ENCODE data around the gene ZNF469. TPM values are rescaled to one million over a fixed set of nuclear protein-coding genes. Genes with fewer than 3 reads are reported as not detected.

ZNF469 gene
- total RNA-seq, 6 experiments from 2014 or later = 0.22 to 1.3 (median 0.37) TPM

- Histone ChIP-seq H3K4me3 (no peak overlapping the region), H3K9me3 (no peaks in the 10 kb centered on the region), H3K27me3 (no peaks in the 10 kb centered on the region), H3K36me3 (no peaks in the 10 kb centered on the region), H3K27ac (no peak overlapping the region), H3K4me1 (no peaks in the 10 kb centered on the region)
- DNase-seq = peak in 2 of 3 donors; percentile 8 to 46
- no peak for ATAC-seq
- intact Hi-C loops (cut with DNase I) = no loop called here
- TF ChIP-seq, protein P1, sequence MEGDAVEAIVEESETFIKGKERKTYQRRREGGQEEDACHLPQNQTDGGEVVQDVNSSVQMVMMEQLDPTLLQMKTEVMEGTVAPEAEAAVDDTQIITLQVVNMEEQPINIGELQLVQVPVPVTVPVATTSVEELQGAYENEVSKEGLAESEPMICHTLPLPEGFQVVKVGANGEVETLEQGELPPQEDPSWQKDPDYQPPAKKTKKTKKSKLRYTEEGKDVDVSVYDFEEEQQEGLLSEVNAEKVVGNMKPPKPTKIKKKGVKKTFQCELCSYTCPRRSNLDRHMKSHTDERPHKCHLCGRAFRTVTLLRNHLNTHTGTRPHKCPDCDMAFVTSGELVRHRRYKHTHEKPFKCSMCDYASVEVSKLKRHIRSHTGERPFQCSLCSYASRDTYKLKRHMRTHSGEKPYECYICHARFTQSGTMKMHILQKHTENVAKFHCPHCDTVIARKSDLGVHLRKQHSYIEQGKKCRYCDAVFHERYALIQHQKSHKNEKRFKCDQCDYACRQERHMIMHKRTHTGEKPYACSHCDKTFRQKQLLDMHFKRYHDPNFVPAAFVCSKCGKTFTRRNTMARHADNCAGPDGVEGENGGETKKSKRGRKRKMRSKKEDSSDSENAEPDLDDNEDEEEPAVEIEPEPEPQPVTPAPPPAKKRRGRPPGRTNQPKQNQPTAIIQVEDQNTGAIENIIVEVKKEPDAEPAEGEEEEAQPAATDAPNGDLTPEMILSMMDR (IDR thresholded peaks at IDR 0.05) = no peak
- TF ChIP-seq POLR2A (IDR thresholded peaks at IDR 0.05) = no peak
- WGBS (ENCODE audit: insufficient coverage, low coverage, low lambda C conversion rate, missing lambda C conversion rate) = 76% methylated on average over 11 of the region's 32 CpGs
Measured at GRCh38 chr16:88349903-88350900, 32.6 kb upstream of the ZNF469 start.

- ATAC-seq = no peak
- DNase-seq = peak in 2 of 3 donors; percentile 12 to 42
Measured at GRCh38 chr16:88350922-88351321, 31.8 kb upstream of the ZNF469 start.

DNA sequence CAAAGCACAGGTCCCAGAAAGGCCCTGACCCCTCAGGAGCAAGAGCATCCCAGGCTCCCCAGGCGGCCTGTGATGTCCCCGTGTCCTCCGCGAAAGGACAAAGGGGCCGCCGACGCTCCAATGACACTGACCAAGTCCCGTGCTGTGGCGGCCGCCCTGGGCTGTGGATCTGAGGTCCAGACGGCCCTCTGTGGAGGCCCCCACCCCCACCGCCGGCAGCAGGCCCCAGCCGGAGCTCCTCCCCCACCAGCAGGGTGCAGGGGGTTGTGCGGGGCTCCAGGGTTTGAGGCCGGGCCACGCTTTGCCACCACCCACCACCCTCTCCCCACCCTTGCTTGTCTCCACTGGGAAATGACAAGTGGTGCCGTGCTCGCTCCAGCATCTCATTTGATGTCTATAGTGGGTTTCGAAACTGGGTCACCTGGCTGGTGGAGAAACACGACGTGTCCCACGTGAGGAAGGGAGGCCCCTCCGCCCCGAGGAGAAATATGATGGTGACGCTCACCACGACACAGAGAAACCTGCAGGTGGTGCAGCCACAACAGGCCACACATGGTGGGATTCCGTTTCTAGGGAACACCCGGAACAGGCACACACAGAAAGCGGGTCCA is 31.2 kb upstream of the ZNF469 start:
- DNase-seq (peak in 2 of 3 donors; percentile 7 to 42), ATAC-seq (no peak)
- intact Hi-C loops (cut with DNase I) = no loop called here
- no peak for TF ChIP-seq POLR2A (IDR thresholded peaks at IDR 0.05)
- TF ChIP-seq, protein P1 (IDR thresholded peaks at IDR 0.05) = no peak
- Histone ChIP-seq H3K36me3 (no peaks in the 10 kb centered on the region), H3K9me3 (no peaks in the 10 kb centered on the region), H3K4me1 (no peaks in the 10 kb centered on the region), H3K27me3 (no peaks in the 10 kb centered on the region), H3K27ac (no peak overlapping the region), H3K4me3 (no peak overlapping the region)
- 65% methylated on average over 11 of the region's 30 CpGs for WGBS (ENCODE audit: insufficient coverage, low coverage, low lambda C conversion rate, missing lambda C conversion rate)

More at GRCh38 chr16:88350922-88351321, 31.8 kb upstream of the ZNF469 start:
- no peaks in the 10 kb centered on the region for H3K27me3 ChIP-seq
- 40% methylated on average over 1 of the region's 15 CpGs for WGBS (ENCODE audit: insufficient coverage, low coverage, low lambda C conversion rate, missing lambda C conversion rate)
- H3K9me3 ChIP-seq = no peaks in the 10 kb centered on the region
- no peak overlapping the region for H3K4me3 ChIP-seq
- intact Hi-C loops (cut with DNase I) = no loop called here
- no peak overlapping the region for H3K27ac ChIP-seq
- no peaks in the 10 kb centered on the region for H3K4me1 ChIP-seq
- TF ChIP-seq, protein P1 (IDR thresholded peaks at IDR 0.05) = no peak
- no peak for TF ChIP-seq POLR2A (IDR thresholded peaks at IDR 0.05)
- H3K36me3 ChIP-seq = no peaks in the 10 kb centered on the region

DNA sequence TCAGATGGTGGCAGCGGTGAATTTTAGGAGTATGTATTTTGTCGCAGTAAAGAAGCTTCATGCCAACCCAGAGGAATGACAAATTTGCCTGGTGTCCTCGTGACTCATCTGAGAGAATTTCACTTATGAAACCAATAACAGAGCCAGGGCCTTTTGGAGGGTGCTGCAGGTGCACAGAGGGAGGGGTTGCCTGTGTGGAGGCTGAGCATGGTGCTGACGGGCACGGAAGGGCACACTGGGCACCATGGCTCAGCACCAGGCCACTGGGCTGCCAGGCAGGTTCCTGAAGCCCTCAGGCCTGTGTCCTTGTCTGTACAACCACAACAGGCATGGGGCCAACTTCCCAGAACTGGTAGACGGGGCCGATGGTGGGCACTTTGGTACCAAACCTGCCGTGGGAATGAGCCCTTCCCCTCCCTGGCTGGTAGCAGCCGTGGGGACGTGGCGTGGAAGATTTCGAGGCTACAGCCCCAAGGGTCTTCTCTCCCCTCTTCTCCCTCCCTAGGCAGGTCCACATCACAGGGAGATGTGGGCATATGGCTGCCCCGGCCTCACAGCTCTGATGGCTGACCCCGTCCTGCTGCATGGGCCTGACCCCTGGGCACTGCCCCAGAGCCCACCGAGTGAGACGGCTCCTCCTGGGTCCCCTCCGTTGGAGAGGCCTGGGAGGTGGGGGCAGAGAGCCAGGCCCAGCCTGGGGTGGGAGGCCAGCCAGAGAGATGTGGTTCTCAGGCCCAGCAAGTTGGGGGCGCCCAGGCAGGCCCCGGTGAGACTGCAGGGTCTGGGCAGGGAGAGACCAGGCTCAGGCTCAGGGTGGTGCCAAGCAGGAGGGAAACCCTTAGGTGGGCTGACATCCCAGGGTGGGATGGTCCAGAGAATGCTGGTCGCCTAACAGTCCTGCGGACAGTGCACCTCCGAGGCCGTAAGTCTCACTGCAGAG is 30.2 kb upstream of the ZNF469 start:
- H3K4me1 ChIP-seq = no peaks in the 10 kb centered on the region
- no peak overlapping the region for H3K4me3 ChIP-seq
- no peaks in the 10 kb centered on the region for H3K9me3 ChIP-seq
- 82% methylated on average over 4 of the region's 23 CpGs for WGBS (ENCODE audit: insufficient coverage, low coverage, low lambda C conversion rate, missing lambda C conversion rate)
- intact Hi-C loops (cut with DNase I) = no loop called here
- TF ChIP-seq POLR2A (IDR thresholded peaks at IDR 0.05) = no peak
- TF ChIP-seq, protein P1 (IDR thresholded peaks at IDR 0.05) = no peak
- no peaks in the 10 kb centered on the region for H3K36me3 ChIP-seq
- peak in 2 of 3 donors; percentile 9 to 40 for DNase-seq
- H3K27me3 ChIP-seq = no peaks in the 10 kb centered on the region
- H3K27ac ChIP-seq = no peak overlapping the region
- no peak for ATAC-seq
